HepG2 (cell line): ENCODE measurements around the gene FAM184B. TPM values are rescaled to one million over a fixed set of nuclear protein-coding genes. Genes with fewer than 3 reads are reported as not detected.

Experiments used
- ATAC-seq: fragments of 200-7000 bp; cut with Tn5 transposase; 3 replicates; pipeline ENCODE4 v1.9.1; 2020; ENCODE audit warnings: mild to moderate bottlenecking, moderate library complexity
- BruUV-seq: library from RNA; stranded (reverse); fragments of 400-500 nt; replicated peaks from 2 replicates; lab custom pipeline; 2021; lab: Mats Ljungman, UMichigan
- CTCF ChIA-PET: fragments of 300-600 bp; formaldehyde crosslinking; extraction: SDS; loops from one replicate; lab custom pipeline; 2021; ENCODE audit warnings: low total read pairs, inconsistent platforms, low intra/inter-chr PET ratio; lab: Yijun Ruan, JAX
- POLR2A ChIA-PET: fragments of 350-600 bp; sonication (Branson Sonifier 250); formaldehyde crosslinking; loops from one replicate; lab custom pipeline; 2020; ENCODE audit warnings: antibody characterized with exemption, inconsistent platforms; lab: Yijun Ruan, JAX
- DNase-seq: peaks from one replicate; pipeline ENCODE4 v3.0.0-alpha.2; 2015; ENCODE audit warnings: low spot score
- FAIRE-seq: peaks from 3 replicates; lab custom pipeline; 2011; peaks lifted over from hg19 to GRCh38; lab: Jason Lieb, UNC
- H2AFZ ChIP-seq: one replicate; pipeline ENCODE4 v1.6.1; 2011; ENCODE audit warnings: low read length, inconsistent platforms
- H3K27ac ChIP-seq: fragments of 300-600 bp; 3 replicates; pipeline ENCODE4 v1.8.0; 2011; ENCODE audit warnings: mixed run types, mild to moderate bottlenecking, mixed read lengths, low read length, inconsistent platforms; ENCODE audit not compliant: insufficient read depth; ENCODE audit errors: extremely low read length
- H3K27me3 ChIP-seq, 2 experiments: fragments of 200-600 bp in 1 of 2; 2 replicates in 1 of 2; 3 replicates in 1 of 2; pipeline versions ENCODE4 v1.6.0 to v1.8.0; 2011; ENCODE audit warnings: low read length in 2 of 2, mild to moderate bottlenecking in 2 of 2, moderate library complexity in 2 of 2, inconsistent platforms in 1 of 2; ENCODE audit not compliant: insufficient read depth in 2 of 2, control insufficient read depth in 1 of 2
- H3K36me3 ChIP-seq, 2 experiments: fragments of 200-600 bp in 1 of 2; replicated peaks in 1 of 2; 2 replicates in 1 of 2; 3 replicates in 1 of 2; pipeline versions ENCODE4 v1.5.1 to v1.8.0; 2011; ENCODE audit warnings: low read length in 2 of 2, inconsistent platforms in 1 of 2; ENCODE audit not compliant: insufficient read depth in 2 of 2, control insufficient read depth in 1 of 2
- H3K4me1 ChIP-seq: 2 replicates; pipeline ENCODE4 v1.5.1; 2012; ENCODE audit warnings: low read length, inconsistent platforms; ENCODE audit not compliant: insufficient read depth
- H3K4me2 ChIP-seq: 2 replicates; pipeline ENCODE4 v1.6.0; 2011; ENCODE audit warnings: low read depth, low read length, inconsistent platforms
- H3K4me3 ChIP-seq, 3 experiments: fragments of 200-600 bp in 1 of 3; sonication (generic), shearing (Covaris generic) in 1 of 3; replicated peaks in 1 of 3; 2 replicates each; pipeline ENCODE4 v1.5.1; 2011 to 2016; ENCODE audit warnings: low read length in 3 of 3, inconsistent platforms in 2 of 3, low read depth in 2 of 3, mild to moderate bottlenecking in 2 of 3, control low read depth in 1 of 3, mixed read lengths in 1 of 3; ENCODE audit not compliant: insufficient read depth in 1 of 3
- H3K79me2 ChIP-seq: one replicate; pipeline ENCODE4 v1.6.1; 2011; ENCODE audit warnings: low read length, inconsistent platforms; ENCODE audit not compliant: insufficient read depth
- H3K9ac ChIP-seq: 2 replicates; pipeline ENCODE4 v1.6.0; 2011; ENCODE audit warnings: mild to moderate bottlenecking, low read depth, low read length, inconsistent platforms; ENCODE audit not compliant: insufficient read depth
- H3K9me3 ChIP-seq: 2 replicates; pipeline ENCODE4 v1.5.1; 2012; ENCODE audit warnings: mild to moderate bottlenecking, low read length
- H4K20me1 ChIP-seq: 2 replicates; pipeline ENCODE4 v1.6.0; 2011; ENCODE audit warnings: inconsistent platforms, mild to moderate bottlenecking, low read length, moderate library complexity; ENCODE audit not compliant: insufficient read depth
- AKAP8 ChIP-seq: sonication (generic); formaldehyde crosslinking; IDR thresholded peaks from 2 replicates; pipeline ENCODE4 v1.5.1; 2020; ENCODE audit warnings: mild to moderate bottlenecking, missing genetic modification reagents
- CREB1 ChIP-seq, 2 experiments: fragments of 450-650 bp in 1 of 2; IDR thresholded peaks; 2 replicates each; pipeline ENCODE4 v1.6.1; 2016 to 2017; ENCODE audit warnings: control low read depth in 1 of 2, mild to moderate bottlenecking in 1 of 2, missing compliant biosample characterization in 1 of 2, missing genetic modification characterization in 1 of 2
- FOSL2 ChIP-seq: sonication (generic); formaldehyde crosslinking; IDR thresholded peaks from 2 replicates; pipeline ENCODE4 v1.4.0; 2020; ENCODE audit warnings: missing genetic modification reagents
- IRF2 ChIP-seq: IDR thresholded peaks from 2 replicates; pipeline ENCODE4 v1.6.1; 2018; ENCODE audit warnings: missing genetic modification reagents, missing compliant biosample characterization
- MBNL3 ChIP-seq: fragments of 250-450 bp; sonication (Bioruptor Pico); conservative IDR thresholded peaks from 2 replicates; pipeline ENCODE4 v1.8.0; 2022; ENCODE audit warnings: mild to moderate bottlenecking, inconsistent platforms
- NCOA2 ChIP-seq: sonication (generic); formaldehyde crosslinking; IDR thresholded peaks from 2 replicates; pipeline ENCODE4 v1.8.0; 2022; ENCODE audit warnings: inconsistent platforms
- RCOR2 ChIP-seq: IDR thresholded peaks from 2 replicates; pipeline ENCODE4 v1.6.1; 2016; ENCODE audit warnings: missing biosample characterization, missing genetic modification reagents
- ZBTB46 ChIP-seq: sonication (generic); formaldehyde crosslinking; IDR thresholded peaks from 2 replicates; pipeline ENCODE4 v1.4.0; 2020; ENCODE audit warnings: mild to moderate bottlenecking, missing genetic modification reagents, borderline replicate concordance
- WGBS: methylation state at CpG from one replicate; pipeline ENCODE4 v1.1.6; 2017; ENCODE audit warnings: low lambda C conversion rate; 5-methylcytosine and 5-hydroxymethylcytosine counted together
- in situ Hi-C: cut with HindIII; loops from 2 replicates; pipeline ENCODE4 v1.10.0; 2017; ENCODE audit warnings: low pct_unique_long_range_greater_than_20kb; ENCODE audit not compliant: extremely low pct_ligation_motif_present
- intact Hi-C: fragments of 100-400 bp; cut with micrococcal nuclease; formaldehyde crosslinking; loops from one replicate; pipeline ENCODE4 v1.10.0; 2022; ENCODE audit not compliant: unreplicated experiment
- polyA plus RNA-seq, 8 experiments: library from polyadenylated mRNA; depleted of rRNA in 3 of 8; stranded (reverse) in 7 of 8; unstranded in 1 of 8; fragments of >200 nt; fragmentation: Illumina TruSeq in 4 of 8; extraction: Trizol in 4 of 8; gene quantifications; 2 replicates each; pipeline versions ENCODE4 v1.2.1 to v1.2.3, GENCODE V29; 2011 to 2016; ENCODE audit warnings: low read depth in 4 of 8, missing spikeins in 1 of 8, mixed read lengths in 1 of 8; ENCODE audit not compliant: insufficient read depth in 1 of 8
- total RNA-seq, 5 experiments: library from RNA; depleted of rRNA; stranded (reverse); fragments of >200 nt; fragmentation: Illumina TruSeq; extraction: Trizol; gene quantifications; 2 replicates each; pipeline ENCODE4 v1.2.3, GENCODE V29; 2016; ENCODE audit warnings: low read depth in 1 of 5

FAM184B gene
- total and polyA plus RNA-seq, 2 of the 13 experiments (the other 11 are each of a cell fraction or from before 2014, with no cell fraction given): not detected

GRCh38 chr4:17723648-17724047 is 57.8 kb downstream of the FAM184B start:
- no peak for FAIRE-seq
- POLR2A ChIA-PET: no interaction called here

DNA sequence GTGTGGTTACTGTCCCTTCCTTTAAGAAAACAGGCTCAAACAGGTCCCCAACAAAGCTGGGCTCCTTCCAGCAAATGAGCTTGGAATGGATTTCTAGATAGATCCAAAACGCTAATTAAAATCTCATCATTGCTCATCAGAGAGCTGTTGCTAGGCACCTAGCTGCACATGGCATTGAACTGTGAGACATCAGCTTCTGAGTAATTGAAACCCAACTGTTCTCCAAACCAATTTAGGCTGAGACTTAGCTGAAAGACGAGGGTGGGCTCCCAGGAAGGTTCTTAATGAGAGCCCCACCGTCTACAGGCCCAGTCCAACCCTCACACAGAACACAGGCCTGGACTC is 59.1 kb downstream of the FAM184B start:
- H2AFZ ChIP-seq: no peak overlapping the region
- no peak for FAIRE-seq
- POLR2A ChIA-PET: no interaction called here
- ATAC-seq: no peak
- TF ChIP-seq IRF2 (CRISPR knock-in tag) (no peak), MBNL3 (CRISPR knock-in tag) (no peak), FOSL2 (CRISPR knock-in tag) (no peak)
- TF ChIP-seq, all 625 proteins: peak for 0
- intact Hi-C loops (no loop called here), in situ Hi-C loops (no loop called here)
- Histone ChIP-seq H3K4me3 (no peak overlapping the region), H3K36me3 (no peaks in the 10 kb centered on the region), H3K4me1 (no peaks in the 10 kb centered on the region), H4K20me1 (no peaks in the 10 kb centered on the region), H3K9me3 (no peaks in the 10 kb centered on the region), H3K79me2 (no peaks in the 10 kb centered on the region), H3K27me3 (peaks cover 0 to 12% of the 10 kb centered on the region in 2 experiments; a peak in 1 of 5 replicates), H3K4me2 (no peak overlapping the region), H3K9ac (no peak overlapping the region), H3K27ac (no peak overlapping the region)
- CTCF ChIA-PET: no interaction called here
- no TSS peak for BruUV-seq
- WGBS: 5% methylated on average over 3 of the region's 3 CpGs
- no peak for DNase-seq

More at GRCh38 chr4:17723648-17724047, 57.8 kb downstream of the FAM184B start:
- Histone ChIP-seq H3K79me2 (no peaks in the 10 kb centered on the region), H3K9ac (no peak overlapping the region), H3K4me3 (no peak overlapping the region), H2AFZ (no peak overlapping the region), H3K36me3 (no peaks in the 10 kb centered on the region), H3K27ac (no peak overlapping the region), H4K20me1 (no peaks in the 10 kb centered on the region), H3K4me1 (no peaks in the 10 kb centered on the region), H3K27me3 (peaks cover 0 to 7% of the 10 kb centered on the region in 2 experiments; a peak in 1 of 5 replicates), H3K9me3 (no peaks in the 10 kb centered on the region), H3K4me2 (no peak overlapping the region)
- intact Hi-C loops (no loop called here), in situ Hi-C loops (no loop called here)
- ATAC-seq: no peak
- no TSS peak for BruUV-seq
- DNase-seq: no peak
- TF ChIP-seq AKAP8 (CRISPR knock-in tag) (no peak), ZBTB46 (no peak), RCOR2 (CRISPR knock-in tag) (no peak), CREB1 (IDR thresholded peaks at IDR 0.05) (0 out of 2 replicates have a peak, but pooled peaks have one; percentile 37), CREB1 (CRISPR knock-in tag; IDR thresholded peaks at IDR 0.05) (no peak), NCOA2 (CRISPR knock-in tag) (no peak)
- CTCF ChIA-PET: no interaction called here
- 10% methylated on average over 7 of the region's 7 CpGs for WGBS
